Measurements from ENCODE around the gene PKNOX2.

DNA sequence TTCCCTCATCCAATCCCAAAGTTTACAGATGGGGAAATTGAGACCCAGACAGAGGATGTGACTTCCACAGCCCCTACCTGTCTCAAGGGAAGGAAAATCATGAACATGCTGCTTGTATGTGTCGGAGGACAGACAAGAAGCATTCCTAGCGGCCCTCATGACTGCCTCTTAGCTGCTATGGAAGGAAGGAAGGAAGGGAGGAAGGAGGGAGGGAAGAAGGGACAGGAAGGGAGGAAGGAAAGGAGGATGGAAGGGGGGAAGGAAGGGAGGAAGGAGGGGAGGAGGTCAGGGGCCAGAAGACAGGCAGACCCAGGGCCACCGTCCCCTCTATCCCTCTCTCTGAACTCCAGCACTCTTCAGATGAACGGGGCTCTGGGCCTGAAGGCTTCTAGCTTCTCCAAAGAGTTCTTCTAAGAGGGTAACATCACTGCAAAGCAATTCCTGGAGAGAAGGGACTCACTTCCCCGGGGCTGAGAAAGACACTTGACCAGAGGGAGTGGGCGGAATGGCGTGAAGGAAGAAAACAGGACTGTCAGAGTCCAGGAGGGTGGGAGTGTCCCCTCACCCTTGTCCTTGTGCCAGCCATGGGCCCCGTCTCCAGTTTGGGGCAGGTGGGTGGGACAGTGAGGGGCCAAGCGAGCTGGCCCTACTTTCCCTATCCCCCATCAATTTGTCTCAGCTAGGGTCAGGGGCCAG, 182.2 kb downstream of the PKNOX2 start:
- TF ChIP-seq, protein P1, sequence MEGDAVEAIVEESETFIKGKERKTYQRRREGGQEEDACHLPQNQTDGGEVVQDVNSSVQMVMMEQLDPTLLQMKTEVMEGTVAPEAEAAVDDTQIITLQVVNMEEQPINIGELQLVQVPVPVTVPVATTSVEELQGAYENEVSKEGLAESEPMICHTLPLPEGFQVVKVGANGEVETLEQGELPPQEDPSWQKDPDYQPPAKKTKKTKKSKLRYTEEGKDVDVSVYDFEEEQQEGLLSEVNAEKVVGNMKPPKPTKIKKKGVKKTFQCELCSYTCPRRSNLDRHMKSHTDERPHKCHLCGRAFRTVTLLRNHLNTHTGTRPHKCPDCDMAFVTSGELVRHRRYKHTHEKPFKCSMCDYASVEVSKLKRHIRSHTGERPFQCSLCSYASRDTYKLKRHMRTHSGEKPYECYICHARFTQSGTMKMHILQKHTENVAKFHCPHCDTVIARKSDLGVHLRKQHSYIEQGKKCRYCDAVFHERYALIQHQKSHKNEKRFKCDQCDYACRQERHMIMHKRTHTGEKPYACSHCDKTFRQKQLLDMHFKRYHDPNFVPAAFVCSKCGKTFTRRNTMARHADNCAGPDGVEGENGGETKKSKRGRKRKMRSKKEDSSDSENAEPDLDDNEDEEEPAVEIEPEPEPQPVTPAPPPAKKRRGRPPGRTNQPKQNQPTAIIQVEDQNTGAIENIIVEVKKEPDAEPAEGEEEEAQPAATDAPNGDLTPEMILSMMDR (IDR thresholded peaks at IDR 0.05), result no peak
- TF ChIP-seq EP300 (IDR thresholded peaks at IDR 0.05), result no peak
- TF ChIP-seq POLR2A (IDR thresholded peaks at IDR 0.05; ENCODE audit: low read depth), result no peak

All from esophagus muscularis mucosa (tissue), 4 donors.